Panc1 (cell line): ENCODE results near the gene UBASH3A.

ENCODE experiments used
- POLR2AphosphoS5 ChIP-seq: IDR thresholded peaks from 2 replicates; pipeline ENCODE4 v1.6.1; 2012; ENCODE audit warnings: mild to moderate bottlenecking, low read depth, low read length, moderate library complexity
- SIN3A ChIP-seq: IDR thresholded peaks from 2 replicates; pipeline ENCODE4 v1.6.1; 2012; ENCODE audit warnings: low read depth, mild to moderate bottlenecking, low read length, moderate library complexity, borderline replicate concordance; ENCODE audit not compliant: insufficient read depth
- TCF7L2 ChIP-seq: IDR thresholded peaks from 2 replicates; pipeline ENCODE4 v1.6.1; 2011; ENCODE audit warnings: mild to moderate bottlenecking, low read depth, low read length, inconsistent platforms
- TF ChIP-seq, protein P1 (sequence below): fragments of 450-650 bp; IDR thresholded peaks from 2 replicates; pipeline ENCODE4 v1.5.1; 2017; ENCODE audit warnings: mild to moderate bottlenecking
- TF ChIP-seq, protein P2 (sequence below), 2 experiments: IDR thresholded peaks; 2 replicates each; pipeline ENCODE4 v1.6.1; 2011 to 2012; ENCODE audit warnings: low read depth in 2 of 2, control low read depth in 1 of 2, low read length in 1 of 2, mild to moderate bottlenecking in 1 of 2, moderate library complexity in 1 of 2; ENCODE audit not compliant: insufficient read depth in 1 of 2

DNA sequence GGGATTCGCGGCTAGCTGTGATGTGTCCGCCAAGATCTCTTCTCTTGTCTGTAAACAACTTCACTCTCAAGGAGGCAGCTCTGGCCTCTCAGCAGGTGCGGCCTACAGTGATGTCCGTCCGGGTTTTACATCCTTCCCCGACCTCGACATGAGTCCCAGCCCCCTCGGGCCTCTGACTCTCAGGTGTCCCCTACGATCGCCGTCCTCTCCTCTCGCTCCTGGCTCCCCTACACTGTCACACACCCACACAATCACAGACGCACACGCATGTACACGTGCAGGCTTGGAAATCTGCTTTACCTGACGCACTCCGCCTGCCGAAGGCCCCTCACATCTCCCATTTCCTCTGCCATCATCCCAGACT is 93.1 kb downstream of the UBASH3A start:
- TF ChIP-seq, protein P1, sequence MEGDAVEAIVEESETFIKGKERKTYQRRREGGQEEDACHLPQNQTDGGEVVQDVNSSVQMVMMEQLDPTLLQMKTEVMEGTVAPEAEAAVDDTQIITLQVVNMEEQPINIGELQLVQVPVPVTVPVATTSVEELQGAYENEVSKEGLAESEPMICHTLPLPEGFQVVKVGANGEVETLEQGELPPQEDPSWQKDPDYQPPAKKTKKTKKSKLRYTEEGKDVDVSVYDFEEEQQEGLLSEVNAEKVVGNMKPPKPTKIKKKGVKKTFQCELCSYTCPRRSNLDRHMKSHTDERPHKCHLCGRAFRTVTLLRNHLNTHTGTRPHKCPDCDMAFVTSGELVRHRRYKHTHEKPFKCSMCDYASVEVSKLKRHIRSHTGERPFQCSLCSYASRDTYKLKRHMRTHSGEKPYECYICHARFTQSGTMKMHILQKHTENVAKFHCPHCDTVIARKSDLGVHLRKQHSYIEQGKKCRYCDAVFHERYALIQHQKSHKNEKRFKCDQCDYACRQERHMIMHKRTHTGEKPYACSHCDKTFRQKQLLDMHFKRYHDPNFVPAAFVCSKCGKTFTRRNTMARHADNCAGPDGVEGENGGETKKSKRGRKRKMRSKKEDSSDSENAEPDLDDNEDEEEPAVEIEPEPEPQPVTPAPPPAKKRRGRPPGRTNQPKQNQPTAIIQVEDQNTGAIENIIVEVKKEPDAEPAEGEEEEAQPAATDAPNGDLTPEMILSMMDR, result no peak
- TF ChIP-seq, protein P2, sequence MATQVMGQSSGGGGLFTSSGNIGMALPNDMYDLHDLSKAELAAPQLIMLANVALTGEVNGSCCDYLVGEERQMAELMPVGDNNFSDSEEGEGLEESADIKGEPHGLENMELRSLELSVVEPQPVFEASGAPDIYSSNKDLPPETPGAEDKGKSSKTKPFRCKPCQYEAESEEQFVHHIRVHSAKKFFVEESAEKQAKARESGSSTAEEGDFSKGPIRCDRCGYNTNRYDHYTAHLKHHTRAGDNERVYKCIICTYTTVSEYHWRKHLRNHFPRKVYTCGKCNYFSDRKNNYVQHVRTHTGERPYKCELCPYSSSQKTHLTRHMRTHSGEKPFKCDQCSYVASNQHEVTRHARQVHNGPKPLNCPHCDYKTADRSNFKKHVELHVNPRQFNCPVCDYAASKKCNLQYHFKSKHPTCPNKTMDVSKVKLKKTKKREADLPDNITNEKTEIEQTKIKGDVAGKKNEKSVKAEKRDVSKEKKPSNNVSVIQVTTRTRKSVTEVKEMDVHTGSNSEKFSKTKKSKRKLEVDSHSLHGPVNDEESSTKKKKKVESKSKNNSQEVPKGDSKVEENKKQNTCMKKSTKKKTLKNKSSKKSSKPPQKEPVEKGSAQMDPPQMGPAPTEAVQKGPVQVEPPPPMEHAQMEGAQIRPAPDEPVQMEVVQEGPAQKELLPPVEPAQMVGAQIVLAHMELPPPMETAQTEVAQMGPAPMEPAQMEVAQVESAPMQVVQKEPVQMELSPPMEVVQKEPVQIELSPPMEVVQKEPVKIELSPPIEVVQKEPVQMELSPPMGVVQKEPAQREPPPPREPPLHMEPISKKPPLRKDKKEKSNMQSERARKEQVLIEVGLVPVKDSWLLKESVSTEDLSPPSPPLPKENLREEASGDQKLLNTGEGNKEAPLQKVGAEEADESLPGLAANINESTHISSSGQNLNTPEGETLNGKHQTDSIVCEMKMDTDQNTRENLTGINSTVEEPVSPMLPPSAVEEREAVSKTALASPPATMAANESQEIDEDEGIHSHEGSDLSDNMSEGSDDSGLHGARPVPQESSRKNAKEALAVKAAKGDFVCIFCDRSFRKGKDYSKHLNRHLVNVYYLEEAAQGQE (IDR thresholded peaks at IDR 0.05; ENCODE audit: insufficient read depth in 1 of 2, low read depth in 2 of 2, low read length in 1 of 2), result no peak
- TF ChIP-seq SIN3A, result no peak
- no peak for TF ChIP-seq POLR2AphosphoS5
- TF ChIP-seq TCF7L2, result no peak
